DMS153 treated with DMSO at 0.1 percent for 48 hours (cell line): ENCODE results near the gene ALOX12.
"Not testable (repeated sequence)": the region's sequence is repeated elsewhere in the genome, so short reads cannot be mapped to it uniquely, and the experiment has no call there.

ENCODE experiments used
- DNase-seq: peaks from one replicate; lab custom pipeline; 2025; ENCODE audit not compliant: unreplicated experiment; lab: John Stamatoyannopoulos, UW

The ALOX12 gene

GRCh38 chr17:7043182-7043496 lies 47.3 kb downstream of the ALOX12 start:
- no peak for DNase-seq

- peak; percentile 46 for DNase-seq
These were observed 47.8 kb downstream of the ALOX12 start, which contains the start of gene SLC16A11 for GRCh38 chr17:7043497-7044198. TSS of gene SLC16A11 (minus strand) at chr17:7044092. CDS start at chr17:7043513, 579 bp downstream.

DNA sequence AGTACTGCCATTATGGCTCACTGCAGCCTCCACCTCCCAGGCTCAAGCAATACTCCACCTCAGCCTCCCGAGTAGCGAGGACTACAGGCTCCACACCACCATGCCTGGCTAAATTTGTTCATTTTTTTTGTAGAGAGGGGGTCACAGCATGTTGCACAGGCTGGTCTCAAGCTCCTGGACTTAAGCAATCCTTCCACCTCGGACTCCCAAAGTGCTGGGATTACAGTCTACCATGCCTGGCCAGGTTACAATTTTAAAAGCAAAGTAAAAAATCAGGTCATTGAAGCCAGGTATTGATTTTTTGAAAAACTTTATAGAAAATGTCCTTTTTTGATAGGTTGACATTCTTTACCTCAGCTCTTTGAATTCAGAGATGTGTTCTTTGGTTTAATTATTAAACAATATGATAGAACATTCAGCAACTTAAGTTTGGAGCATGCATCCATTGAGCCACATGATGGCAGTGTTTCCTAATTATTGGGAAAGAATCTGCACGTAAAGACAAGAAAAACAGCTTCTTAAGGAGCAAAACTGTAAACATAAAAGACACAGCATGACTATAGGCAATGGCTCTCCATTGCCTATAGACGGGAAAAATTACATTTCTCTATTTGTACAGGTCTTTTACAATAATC lies 49.8 kb downstream of the ALOX12 start:
- peak; percentile 34 for DNase-seq

DNA sequence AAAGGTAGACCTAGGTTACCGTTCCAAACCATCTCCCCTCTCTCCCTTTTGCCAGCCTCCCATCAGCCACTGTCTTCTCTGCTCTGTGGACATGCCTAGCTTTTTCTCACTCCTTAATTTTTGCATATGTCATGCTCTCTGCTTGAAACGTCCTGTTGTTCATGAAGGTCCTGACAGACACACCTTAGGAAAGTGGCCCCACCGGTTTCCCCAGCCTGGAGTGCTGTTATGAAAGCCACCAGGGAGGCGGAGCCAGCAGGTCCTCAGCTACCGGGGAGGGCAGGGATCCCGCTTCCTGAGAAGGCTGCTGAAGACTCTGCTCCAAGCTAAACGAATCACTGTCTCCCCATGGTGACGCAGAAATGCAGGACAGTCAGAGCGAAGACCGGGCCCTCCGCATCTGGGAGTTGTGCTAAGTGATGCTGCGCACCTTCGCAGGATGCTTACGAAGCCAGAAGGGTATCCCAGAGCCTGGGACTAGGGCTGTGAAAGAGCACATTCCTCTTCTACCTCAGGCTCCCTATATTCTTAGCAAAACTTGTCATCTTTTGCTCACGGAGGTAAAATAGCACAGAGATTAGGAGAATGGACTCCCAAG lies 50.4 kb downstream of the ALOX12 start:
- DNase-seq, result peak; percentile 34

DNA sequence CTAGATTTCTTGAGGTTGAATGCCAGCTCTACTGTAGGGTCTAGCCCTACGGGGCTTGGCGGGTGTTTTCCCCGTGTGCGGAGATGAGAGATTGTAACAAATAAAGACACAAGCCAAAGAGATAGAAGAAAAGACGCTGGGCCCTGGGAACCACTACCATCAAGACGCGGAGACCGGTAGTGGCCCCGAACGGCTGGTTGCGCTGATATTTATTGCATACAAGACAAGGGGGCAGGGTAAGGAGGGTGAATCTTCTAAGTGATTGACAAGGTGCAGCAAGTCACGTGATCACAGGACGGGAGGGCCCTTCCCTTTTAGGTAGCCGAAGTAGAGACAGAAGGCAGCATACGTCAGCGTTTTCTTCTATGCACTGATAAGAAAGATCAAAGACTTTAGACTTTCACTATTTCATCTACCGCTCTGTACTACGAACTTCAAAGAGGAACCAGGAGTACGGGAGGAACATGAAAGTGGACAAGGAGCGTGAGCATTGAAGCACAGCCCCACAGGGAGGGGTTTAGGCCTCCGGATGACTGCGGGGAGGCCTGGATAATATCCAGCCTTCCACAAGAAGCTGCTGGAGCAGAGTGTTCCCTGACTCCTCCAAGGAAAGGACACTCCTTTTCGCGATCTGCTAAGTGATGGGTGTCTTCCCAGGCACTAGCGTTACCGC lies 51.0 kb downstream of the ALOX12 start:
- DNase-seq, result not testable (repeated sequence)

GRCh38 chr17:7047566-7047965 lies 51.7 kb downstream of the ALOX12 start:
- no peak for DNase-seq

GRCh38 chr17:7048968-7049367 lies 53.1 kb downstream of the ALOX12 start:
- DNase-seq, result no peak

DNA sequence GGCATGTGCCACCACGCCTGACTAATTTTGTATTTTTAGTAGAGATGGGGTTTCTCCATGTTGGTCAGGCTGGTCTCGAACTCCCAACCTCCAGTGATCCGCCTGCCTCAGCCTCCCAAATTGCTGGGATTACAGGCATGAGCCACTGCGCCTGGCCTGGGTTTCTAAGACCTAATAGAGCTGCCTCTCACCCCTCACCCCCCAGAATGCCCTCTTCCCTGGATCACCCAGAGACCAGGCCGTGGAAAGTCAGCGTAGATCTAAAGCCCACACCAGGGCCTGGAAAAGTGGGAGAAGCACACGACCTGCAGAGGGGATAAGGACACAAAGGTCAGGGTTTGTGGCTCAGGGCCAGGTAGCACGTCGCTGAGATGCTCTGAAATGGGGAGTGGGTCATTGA lies 54.7 kb downstream of the ALOX12 start:
- not testable (repeated sequence) for DNase-seq

DNA sequence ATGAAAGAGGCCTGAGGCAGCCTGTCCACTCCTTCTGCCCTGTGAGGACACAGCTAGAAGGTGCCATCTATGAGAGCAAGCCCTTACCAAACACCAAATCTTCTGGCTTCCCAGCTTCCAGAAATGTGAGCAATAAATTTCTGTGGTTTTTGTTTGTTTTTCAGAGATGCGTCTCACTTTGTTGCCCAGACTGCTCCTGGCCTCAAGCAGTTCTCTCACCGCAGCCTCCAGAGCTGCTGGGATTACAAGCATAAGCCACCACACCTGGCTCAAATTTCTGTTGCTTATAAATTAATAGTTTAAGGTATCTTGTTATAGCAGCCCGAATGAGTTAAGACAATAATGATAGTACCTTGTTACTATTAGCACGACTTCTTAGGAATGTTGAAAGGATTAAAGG lies 60.5 kb downstream of the ALOX12 start:
- DNase-seq, result no peak

DNA sequence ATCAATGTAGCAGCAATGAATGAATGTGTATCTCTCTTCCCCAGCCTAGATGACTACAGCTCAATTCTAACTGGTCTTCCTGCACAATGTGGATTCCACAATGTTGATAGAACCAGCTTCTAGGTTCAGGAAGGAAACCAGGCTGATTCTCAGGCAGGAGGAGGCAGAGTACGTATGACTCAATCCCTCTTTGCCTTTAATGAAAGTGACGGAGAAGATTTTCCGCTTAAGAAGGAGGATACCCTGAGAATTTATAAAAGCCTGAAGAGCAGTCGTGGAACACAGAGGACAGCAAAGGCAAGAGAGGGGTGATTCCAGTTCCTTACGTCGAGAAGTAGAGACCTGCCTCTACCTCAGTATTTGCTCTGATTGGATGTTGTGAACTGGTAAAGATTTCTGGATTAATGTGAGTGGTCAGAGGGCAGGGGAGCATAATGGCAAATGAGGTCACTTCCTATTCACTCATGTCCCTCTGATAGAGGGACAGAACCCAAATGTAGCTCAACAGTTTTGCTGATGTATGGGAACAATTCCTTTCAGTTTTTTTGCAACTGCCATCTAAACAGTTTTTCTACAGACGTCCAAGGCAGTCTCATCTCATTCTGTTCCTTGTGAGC lies 63.1 kb downstream of the ALOX12 start:
- no peak for DNase-seq
